A673 (cell line): Measurements from ENCODE around the gene TAX1BP3. TPM values are rescaled to one million over a fixed set of nuclear protein-coding genes. Genes with fewer than 3 reads are reported as not detected.

Experiments used
- BruUV-seq: library from RNA; stranded (reverse); fragments of 400-500 nt; replicated peaks from 2 replicates; lab custom pipeline; 2021; lab: Mats Ljungman, UMichigan
- CTCF ChIA-PET: fragments of 300-600 bp; sonication (Branson Sonifier 250); formaldehyde crosslinking; loops from one replicate; lab custom pipeline; 2022; ENCODE audit warnings: antibody characterized with exemption; lab: Charles Lee
- POLR2A ChIA-PET: fragments of 300-600 bp; sonication (Branson Sonifier 250); formaldehyde crosslinking; loops from one replicate; lab custom pipeline; 2022; ENCODE audit warnings: antibody characterized with exemption; ENCODE audit not compliant: low non-redundant PET; lab: Charles Lee
- DNase-seq: peaks from one replicate; pipeline ENCODE4 v3.0.0-alpha.2; 2015; ENCODE audit warnings: low spot score
- H3K27ac ChIP-seq: fragments of 200-600 bp; sonication (generic); 2 replicates; pipeline ENCODE4 v1.5.1; 2016; ENCODE audit warnings: mixed run types, low read depth, mild to moderate bottlenecking, mixed read lengths, antibody characterized with exemption, low read length; ENCODE audit not compliant: poor library complexity, severe bottlenecking
- H3K27me3 ChIP-seq: fragments of 200-600 bp; sonication (generic); replicated peaks from 2 replicates; pipeline ENCODE4 v1.6.1; 2017; ENCODE audit warnings: mixed run types, low read depth, mild to moderate bottlenecking, mixed read lengths, antibody characterized with exemption, low read length; ENCODE audit not compliant: insufficient read depth, poor library complexity
- H3K36me3 ChIP-seq: fragments of 200-600 bp; sonication (generic); 2 replicates; pipeline ENCODE4 v1.6.1; 2016; ENCODE audit warnings: mixed run types, mild to moderate bottlenecking, mixed read lengths, antibody characterized with exemption, low read length; ENCODE audit not compliant: insufficient read depth, poor library complexity, severe bottlenecking
- H3K4me1 ChIP-seq: fragments of 200-600 bp; sonication (generic); 2 replicates; pipeline ENCODE4 v1.6.1; 2017; ENCODE audit warnings: mixed run types, mild to moderate bottlenecking, mixed read lengths, antibody characterized with exemption, low read length; ENCODE audit not compliant: insufficient read depth, poor library complexity, severe bottlenecking
- H3K4me3 ChIP-seq: fragments of 200-600 bp; sonication (generic); 2 replicates; pipeline ENCODE4 v1.5.1; 2016; ENCODE audit warnings: low read depth, mixed run types, mild to moderate bottlenecking, mixed read lengths, low read length; ENCODE audit not compliant: poor library complexity, severe bottlenecking
- H3K9me3 ChIP-seq: fragments of 200-600 bp; sonication (generic); 2 replicates; pipeline ENCODE4 v1.6.1; 2016; ENCODE audit warnings: mixed run types, low read depth, mild to moderate bottlenecking, mixed read lengths, antibody characterized with exemption, low read length; ENCODE audit not compliant: poor library complexity, severe bottlenecking
- CTCF ChIP-seq: fragments of 300-800, 200-600 bp; sonication (generic); conservative IDR thresholded peaks from 2 replicates; pipeline ENCODE4 v1.5.1; 2017; ENCODE audit warnings: low read depth, mild to moderate bottlenecking, antibody characterized with exemption, low read length, moderate library complexity, mixed read lengths
- EZH2 ChIP-seq: fragments of 200-600 bp; sonication (generic); IDR thresholded peaks from 2 replicates; pipeline ENCODE4 v1.6.1; 2017; ENCODE audit warnings: borderline replicate concordance, low read depth, mild to moderate bottlenecking, mixed read lengths, antibody characterized with exemption, low read length; ENCODE audit not compliant: poor library complexity, severe bottlenecking
- intact Hi-C: fragments of 100-400 bp; cut with micrococcal nuclease; formaldehyde crosslinking; loops from one replicate; pipeline ENCODE4 v1.10.0; 2022; ENCODE audit not compliant: unreplicated experiment
- total RNA-seq: library from RNA; stranded (reverse); gene quantifications from 2 replicates; pipeline ENCODE4 v1.2.3, GENCODE V29; 2021

Gene TAX1BP3
- total RNA-seq, 1 experiment from 2014 or later = 92.5 TPM

GRCh38 chr17:3655766-3656165 is 12.6 kb downstream of the TAX1BP3 start:
- POLR2A ChIA-PET = interaction anchor here (0.6 kb wide), 1 partner anchor 96 kb away, joined by 3 read pairs; no protein-coding TSS in a partner anchor
- Histone ChIP-seq H3K4me1 (no peaks in the 10 kb centered on the region), H3K27me3 (no peaks in the 10 kb centered on the region), H3K27ac (no peak overlapping the region), H3K9me3 (no peaks in the 10 kb centered on the region), H3K36me3 (no peaks in the 10 kb centered on the region), H3K4me3 (no peak overlapping the region)
- CTCF ChIA-PET = no interaction called here
- BruUV-seq = no TSS peak
- DNase-seq = no peak
- intact Hi-C loops = no loop called here
- TF ChIP-seq EZH2 (no peak), CTCF (no peak)

- TF ChIP-seq EZH2 (no peak), CTCF (peak; percentile 55)
- Histone ChIP-seq H3K36me3 (no peaks in the 10 kb centered on the region), H3K4me3 (no peak overlapping the region), H3K27me3 (no peaks in the 10 kb centered on the region), H3K9me3 (no peaks in the 10 kb centered on the region), H3K27ac (no peak overlapping the region), H3K4me1 (no peaks in the 10 kb centered on the region)
- no TSS peak for BruUV-seq
- intact Hi-C loops = loop anchor here (10.0 kb wide), 1 partner anchor 603 kb away; no protein-coding TSS in a partner anchor
- ChIA-PET CTCF (no interaction called here), POLR2A (interaction anchor here (0.6 kb wide), 1 partner anchor 73 kb away, joined by 12 read pairs; no protein-coding TSS in a partner anchor)
- DNase-seq = peak; percentile 55
Observed at GRCh38 chr17:3647769-3648555, 20.4 kb downstream of the TAX1BP3 start.

DNA sequence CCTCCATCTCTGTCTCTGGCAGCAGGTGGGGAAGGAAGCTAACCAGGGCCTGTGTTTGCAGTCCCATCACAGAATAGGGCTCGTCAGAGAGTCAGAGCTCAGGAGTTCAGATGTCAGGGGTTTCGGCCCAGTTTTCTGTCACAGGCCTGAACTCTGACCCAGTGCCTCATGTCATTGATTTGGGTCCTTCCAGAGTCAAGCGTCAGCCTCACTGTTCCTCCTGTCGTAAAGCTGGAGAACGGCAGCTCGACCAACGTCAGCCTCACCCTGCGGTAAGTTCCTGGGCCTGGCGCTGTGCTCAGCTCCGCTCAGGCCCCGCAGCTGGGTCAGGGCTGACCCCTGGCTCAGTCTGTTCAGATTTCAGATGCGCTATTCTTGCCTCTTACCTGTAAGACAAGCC is 21.1 kb downstream of the TAX1BP3 start:
- intact Hi-C loops = loop anchor here (10.0 kb wide), 1 partner anchor 602 kb away; no protein-coding TSS in a partner anchor

More for the DNA sequence above, 21.1 kb downstream of the TAX1BP3 start:
- Histone ChIP-seq H3K9me3 (no peaks in the 10 kb centered on the region), H3K4me3 (no peak overlapping the region), H3K4me1 (no peaks in the 10 kb centered on the region), H3K27me3 (no peaks in the 10 kb centered on the region), H3K27ac (no peak overlapping the region), H3K36me3 (no peaks in the 10 kb centered on the region)
- ChIA-PET CTCF (interaction anchor here (0.6 kb wide), 1 partner anchor 915 kb away, joined by 3 read pairs; no protein-coding TSS in a partner anchor), POLR2A (no interaction called here)
- TF ChIP-seq CTCF (no peak), EZH2 (no peak)
- DNase-seq = no peak
- no TSS peak for BruUV-seq
